GM18502 (cell line): Measurements from ENCODE around the gene UGGT1.
"Not testable (repeated sequence)": the region's sequence is repeated elsewhere in the genome, so short reads cannot be mapped to it uniquely, and the experiment has no call there.

ENCODE experiments used
- ATAC-seq: cut with Tn5 transposase; IDR thresholded peaks from one replicate; pipeline ENCODE4 v1.9.1; 2021; ENCODE audit warnings: mild to moderate bottlenecking; ENCODE audit not compliant: unreplicated experiment, poor library complexity

Gene UGGT1

DNA sequence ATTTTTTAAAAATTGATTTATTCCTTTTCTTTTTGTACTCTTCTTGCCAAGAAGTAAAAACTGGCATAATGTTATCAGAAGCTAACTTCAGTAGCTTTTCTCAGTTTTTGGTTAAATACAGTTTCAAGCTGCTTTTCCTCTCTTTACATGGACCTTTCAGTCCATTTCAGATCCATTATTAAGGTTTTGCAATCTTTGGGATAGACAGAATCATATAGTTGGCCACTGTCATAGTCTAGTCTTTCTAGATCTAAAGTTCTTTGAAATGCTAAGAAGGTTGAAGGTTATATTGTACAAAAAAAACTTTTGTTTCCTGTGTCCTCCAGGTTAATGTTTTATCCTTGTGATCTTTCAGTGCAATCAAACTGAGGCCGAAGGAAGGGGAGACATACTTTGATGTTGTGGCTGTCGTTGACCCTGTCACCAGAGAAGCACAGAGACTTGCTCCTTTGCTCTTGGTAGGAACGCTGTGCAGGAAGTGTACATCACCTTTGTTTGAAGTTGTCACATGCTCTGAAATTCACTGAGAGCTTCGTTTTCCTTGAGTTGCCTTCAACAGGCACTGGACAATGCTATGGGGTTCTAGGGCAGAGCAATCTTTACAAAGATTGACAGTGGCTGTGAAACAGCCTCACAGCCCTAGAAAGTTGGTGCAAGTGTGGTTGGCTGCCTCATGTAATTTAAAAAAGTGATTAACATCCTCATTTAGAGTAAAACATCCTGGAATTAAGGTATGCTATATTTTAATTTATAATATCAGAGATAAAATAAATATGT is 79.1 kb downstream of the UGGT1 start:
- ATAC-seq = no peak

DNA sequence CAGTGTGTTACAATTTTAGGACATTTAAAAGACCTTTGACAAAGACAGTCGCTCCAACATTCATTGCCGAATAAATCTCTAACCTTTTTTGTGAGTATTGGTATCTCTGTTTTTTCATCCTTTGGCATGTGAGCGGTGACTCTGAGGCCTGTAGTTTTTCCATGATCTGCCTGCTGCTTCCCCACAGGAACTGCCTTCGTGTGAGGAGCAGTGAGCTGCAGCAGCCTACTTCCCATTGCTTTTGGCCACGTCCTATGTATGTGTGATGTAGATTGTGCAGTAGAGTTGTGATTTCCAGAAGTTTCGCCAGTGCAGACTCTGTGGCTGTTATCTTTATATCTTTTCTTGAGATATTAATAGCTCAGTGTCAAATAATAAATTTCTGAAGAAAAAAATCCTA is 79.8 kb downstream of the UGGT1 start:
- ATAC-seq = no peak

DNA sequence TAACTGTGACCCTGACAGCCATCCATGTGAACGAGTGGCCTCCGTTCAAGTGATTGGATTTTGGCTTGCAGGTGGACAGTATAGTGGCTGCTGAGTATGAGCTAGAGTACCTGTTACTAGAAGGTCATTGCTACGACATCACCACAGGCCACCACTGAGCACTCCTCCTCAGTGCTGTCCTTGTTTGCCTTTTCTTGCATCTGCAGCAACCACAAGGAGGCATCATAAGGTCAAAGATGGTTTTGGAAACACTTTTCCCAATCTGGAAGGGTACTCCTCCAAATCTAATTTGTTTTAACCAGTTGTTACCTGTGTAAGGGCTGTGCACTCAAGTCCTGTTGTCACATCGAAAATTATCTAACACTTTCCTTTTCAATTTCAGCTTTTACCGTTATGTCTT is 81.2 kb downstream of the UGGT1 start:
- no peak for ATAC-seq

DNA sequence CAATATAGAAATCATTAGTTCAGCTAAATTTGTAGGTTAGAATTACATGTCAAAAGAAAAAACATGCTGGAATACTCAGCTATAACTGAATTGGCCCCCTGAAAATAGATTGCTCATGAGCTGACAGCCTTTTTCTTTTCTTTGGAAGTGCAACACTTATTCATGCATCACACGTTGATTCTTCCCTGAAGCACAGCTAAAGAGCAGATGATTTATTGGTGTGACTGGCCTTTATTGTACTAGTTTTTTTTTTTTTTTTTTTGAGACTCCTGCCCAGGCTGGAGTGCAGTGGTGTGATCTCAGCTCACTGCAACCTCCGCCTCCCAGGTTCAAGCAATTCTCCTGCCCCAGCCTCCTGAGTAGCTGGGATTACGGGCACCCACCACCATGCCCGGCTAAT is 83.1 kb downstream of the UGGT1 start:
- not testable (repeated sequence) for ATAC-seq

DNA sequence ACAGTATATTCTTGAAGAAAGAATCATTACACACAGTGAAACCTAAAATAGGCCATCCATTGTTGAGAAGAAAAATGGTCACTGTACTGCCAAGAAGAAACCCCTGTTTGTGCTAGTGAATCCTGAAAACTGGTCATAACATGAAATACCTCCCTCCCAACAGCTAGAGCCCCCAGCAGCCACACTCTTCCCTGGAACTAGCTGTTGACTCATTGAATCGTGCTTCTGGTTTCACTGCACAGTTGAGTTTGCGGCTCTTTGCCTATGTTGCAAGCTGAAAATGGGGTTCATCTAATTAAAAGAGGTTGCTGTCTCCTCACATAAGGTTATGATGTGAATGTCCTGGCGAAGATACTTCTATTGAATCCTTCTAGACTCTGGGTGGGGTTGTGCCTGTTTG is 86.3 kb downstream of the UGGT1 start:
- ATAC-seq = no peak

DNA sequence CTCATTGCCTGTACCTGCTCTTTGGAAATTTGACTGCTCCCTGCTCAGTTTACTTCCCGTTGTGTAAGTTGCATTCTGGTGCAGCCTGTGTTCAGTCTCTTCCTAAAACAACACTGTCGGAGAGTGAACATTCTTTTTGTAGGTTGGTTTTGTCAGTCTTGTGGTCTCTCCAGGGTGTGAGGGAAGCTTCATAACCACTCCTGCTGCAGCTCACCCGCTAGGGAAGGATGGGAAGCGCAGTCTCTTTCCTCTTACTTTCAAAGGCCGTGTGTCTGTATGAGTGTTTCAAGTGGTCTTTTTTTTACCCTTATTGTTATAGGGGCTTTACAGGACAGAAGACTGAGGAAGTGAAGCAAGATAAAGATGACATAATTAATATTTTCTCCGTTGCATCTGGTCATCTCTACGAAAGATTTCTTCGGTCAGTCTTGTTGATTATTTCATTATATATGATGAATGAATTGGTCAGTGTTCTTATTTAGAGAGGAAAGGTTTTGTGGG is 87.2 kb downstream of the UGGT1 start:
- no peak for ATAC-seq

DNA sequence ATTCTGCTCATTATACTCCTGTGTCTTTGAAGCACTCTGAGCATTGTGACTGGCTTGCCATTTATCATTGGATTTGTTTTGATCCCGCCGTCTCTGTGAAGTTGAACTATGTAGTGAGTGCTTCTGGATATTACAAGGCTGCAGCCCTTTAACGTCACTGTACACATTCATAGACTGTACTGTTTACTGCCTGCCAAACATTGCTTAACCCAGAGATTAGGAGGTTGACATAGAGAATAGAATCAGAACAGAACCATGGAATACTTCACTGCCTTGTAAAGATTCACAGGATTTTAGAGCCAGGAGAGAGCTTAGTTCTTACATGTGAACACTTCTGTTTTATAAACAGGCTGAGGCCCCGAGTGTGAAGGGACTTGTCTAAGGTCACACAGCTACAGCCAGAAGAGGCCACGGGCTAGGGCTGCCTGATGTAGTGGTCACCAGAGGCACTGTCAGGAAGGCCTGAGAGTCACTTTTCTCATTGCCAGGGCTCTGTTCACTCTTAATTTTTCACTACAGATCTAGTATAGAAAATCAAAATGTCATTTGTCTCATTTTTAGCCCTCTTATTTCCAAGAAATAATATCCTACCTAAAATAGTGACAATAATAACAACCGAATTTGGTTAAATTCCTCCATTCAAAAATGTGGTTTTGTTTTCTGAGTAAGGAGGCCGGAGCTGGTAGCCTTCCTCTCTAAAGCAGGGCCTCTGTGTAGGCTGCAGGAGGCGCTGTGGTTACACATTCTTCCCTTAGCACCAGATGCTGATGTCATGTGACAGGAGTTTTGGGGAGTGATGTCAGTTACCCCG is 87.9 kb downstream of the UGGT1 start:
- ATAC-seq = peak; percentile 81

DNA sequence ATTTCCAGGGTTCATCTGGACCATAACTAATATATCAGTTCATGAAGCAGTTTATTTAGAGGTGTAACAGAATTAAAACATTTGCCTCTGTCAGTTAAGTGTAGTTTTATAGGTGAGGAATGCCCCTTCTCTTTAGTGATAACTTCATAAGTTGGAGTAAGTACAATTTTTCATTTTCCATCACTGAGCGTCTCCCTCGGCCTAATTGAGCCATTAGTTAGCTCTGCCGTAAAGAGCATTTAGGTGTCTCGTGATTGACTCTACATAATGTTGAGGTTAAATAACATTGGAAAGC is 88.4 kb downstream of the UGGT1 start:
- ATAC-seq = no peak

DNA sequence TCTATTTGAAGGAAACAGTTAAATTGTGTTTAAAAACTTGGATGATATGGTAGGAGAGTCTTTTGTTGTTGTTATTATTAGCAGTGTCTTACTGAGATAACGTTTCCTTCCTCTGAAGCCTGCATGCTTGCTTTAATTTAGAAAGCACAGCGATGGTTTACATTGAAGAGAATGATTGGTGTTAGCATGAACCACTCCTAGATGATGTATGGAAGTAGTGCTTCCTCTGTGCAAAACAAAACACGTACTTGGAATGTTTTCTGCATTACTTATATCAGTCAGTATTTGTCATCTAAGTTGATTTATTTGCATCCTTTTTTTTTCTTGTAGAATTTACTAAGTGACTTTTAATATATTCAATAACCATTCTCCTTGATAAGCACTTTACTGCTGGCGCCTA is 89.0 kb downstream of the UGGT1 start:
- no peak for ATAC-seq

DNA sequence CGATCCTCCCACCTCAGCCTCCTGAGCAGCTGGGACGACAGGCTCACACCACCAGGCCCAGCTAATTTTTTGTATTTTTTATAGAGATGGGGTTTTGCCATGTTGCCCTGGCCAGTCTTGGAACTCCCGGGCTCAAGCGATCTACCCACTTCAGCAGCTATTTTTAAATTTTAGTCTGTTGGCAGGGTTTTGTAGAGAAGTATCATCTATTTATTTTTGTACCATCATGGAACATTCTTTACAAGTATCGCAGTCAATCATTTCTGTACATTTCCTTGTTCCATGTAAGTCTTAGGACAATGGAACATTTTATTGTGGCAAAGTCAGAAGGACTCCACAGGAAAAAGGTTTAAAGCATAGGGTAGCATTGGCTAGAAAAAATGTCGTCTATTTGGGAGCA is 94.6 kb downstream of the UGGT1 start:
- no peak for ATAC-seq

DNA sequence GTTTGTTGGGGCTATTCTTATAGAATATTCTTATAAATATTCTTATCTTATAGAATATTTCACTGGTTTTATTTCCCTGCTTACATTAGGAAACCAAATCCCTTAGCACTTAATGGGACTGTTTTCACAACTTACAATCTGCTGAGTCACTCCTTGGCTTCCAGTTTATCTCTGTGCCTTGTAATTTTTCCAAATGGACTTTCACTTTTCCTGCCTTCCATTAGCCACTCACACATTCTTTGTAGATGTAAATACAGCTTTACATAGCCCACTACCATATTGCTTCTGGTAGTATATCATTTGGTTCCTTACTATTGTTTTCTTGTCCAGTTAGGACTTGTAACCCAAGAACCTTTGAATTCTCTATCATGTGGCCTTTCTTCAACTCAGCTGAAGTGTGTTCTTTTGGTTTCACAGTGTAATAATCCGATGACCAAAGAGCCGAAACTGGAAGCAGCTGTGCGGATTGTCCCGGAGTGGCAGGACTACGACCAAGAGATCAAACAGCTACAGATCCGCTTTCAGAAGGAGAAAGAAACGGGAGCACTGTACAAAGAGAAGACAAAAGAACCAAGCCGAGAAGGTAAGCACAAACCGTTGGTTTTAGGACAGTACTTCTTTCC is 96.1 kb downstream of the UGGT1 start:
- ATAC-seq = no peak

DNA sequence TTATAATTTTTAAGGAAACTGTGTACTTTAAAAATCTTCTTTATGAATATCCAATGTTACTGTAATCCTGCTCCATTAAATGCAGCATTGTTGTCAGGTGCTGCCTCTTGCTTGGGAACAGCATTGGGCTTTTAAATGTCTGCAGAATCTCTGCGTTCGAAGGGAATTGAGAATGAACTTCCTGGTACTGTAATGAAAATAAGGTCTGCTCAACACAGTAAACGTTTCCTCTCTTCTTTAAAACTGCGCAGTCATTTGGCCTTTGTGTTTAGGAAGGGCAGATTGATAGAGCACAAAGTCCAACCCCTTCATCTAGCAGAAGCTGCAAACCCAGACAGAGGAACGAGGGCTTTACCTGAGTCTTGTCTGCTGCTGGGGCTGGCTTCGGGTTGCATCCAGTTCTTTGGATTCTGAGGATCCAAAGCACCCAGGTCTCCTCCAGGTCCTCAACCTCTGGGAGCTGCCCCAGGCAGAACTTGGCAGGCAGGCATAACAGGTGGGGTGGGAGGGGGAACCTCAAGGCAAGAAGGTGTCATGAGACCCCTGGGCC is 104.5 kb downstream of the UGGT1 start:
- ATAC-seq = no peak

DNA sequence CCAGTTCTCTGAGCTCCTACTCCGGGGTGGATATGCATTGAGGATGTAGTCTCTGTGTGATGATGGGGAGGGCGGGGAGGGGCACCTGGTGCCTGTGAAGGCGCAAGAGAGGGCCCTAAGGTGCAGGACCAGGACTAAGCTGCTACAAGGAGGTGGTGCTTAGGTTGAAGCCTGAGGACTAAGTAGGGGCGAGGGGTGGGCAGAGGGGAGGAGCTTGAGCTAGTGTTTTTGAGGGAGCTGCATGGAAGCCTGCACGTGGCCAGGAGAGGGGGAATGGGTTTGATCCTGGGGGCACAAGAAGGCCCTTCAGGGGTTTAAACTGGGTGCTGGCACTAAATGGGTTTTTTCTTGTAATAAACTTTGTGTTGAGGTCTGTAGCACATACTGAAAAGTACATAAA is 105.0 kb downstream of the UGGT1 start:
- peak; percentile 16 for ATAC-seq

DNA sequence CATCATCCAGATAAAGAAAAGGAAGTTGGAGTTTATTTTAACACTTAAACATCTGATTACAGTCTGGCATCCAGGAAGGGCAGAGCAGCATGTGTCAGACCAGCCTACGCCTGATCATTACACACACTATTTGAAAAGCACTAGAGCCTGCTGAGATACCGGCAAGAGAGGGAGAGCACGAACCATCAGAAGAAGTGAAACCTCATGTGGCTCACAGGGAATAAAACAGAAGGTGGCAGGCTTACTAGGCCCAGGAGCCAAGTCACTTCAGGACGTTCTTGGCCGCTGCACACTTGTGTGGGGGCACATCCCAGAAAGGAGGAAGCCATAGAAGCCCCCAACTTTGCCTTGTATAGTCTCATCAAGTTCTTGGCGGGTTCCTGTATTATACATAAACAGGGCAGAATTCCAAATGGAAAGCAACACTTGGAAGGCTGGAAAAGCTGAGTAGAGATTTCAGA is 105.5 kb downstream of the UGGT1 start:
- peak; percentile 65 for ATAC-seq

DNA sequence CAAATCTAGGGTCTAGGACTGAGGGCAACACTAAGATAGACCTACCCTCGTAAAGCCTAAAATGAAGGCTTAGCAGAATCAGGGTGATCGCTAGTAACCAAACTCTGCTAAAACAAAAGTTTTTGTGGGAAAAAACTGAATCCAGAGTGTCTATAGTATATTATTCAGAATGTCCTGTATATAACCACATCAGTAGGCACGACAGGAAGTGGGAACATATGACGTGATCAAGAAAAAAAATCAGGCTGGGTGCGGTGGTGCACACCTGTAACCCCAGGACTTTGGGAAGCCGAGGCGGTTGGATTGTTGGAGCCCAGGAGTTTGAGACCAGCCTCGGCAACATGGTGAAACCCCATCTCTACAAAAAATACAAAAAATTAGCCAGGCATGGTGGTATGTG is 106.1 kb downstream of the UGGT1 start:
- no peak for ATAC-seq

DNA sequence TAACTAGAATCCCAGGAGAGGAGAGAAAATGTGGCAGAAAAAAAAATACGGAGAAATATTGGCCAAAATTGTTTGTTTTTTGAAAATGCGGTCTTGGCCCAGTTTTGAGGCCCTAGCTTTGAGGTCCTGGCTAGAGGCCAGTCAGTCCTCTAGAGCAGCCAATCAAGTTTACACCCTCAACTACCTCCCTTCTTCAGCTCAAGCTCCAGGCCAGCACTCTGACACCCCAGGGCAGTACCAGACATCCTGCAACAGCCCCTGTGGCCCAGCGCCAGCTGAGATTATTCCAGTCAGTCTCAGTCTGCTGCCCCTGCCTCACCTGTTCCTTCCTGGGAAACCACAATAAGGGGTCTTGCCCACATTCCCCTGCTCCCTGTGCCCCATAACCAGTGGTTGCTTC is 107.7 kb downstream of the UGGT1 start:
- ATAC-seq = no peak

DNA sequence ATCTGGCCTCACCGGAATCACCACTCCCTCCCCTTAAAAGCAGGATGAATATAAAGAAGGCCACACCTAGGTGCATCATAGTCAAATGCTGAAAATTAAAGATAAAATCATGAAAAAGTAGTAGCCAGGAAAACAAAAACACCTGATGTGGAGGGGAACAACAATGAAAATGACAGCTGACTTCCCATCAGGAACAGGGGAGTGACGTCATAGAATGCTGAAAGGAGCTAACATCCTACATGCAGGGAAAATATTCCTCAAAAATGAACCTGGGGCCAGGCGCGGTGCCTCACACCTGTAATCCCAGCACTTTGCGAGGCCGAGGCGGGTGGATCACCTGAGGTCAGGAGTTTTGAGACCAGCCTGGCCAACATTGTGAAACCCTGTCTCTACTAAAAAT is 108.1 kb downstream of the UGGT1 start:
- no peak for ATAC-seq

DNA sequence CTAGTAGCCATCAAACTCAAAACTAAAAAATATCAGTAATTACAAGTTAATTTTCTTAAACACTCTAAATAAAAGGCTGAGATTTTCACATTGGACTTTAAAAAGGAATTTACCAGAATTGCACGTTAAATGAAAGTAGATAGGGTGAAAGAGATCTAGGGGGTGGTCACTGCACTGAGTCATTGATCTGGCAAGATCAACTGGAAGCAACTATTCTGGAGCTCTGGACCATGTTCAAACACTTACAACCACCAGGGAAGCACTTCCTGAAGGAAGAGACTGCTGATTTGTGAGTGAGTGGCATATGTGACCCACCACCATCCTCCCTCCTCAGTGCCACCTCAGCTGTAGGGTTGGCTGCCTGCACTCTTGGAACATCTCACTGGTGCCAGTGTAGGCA is 111.8 kb downstream of the UGGT1 start:
- ATAC-seq = no peak

DNA sequence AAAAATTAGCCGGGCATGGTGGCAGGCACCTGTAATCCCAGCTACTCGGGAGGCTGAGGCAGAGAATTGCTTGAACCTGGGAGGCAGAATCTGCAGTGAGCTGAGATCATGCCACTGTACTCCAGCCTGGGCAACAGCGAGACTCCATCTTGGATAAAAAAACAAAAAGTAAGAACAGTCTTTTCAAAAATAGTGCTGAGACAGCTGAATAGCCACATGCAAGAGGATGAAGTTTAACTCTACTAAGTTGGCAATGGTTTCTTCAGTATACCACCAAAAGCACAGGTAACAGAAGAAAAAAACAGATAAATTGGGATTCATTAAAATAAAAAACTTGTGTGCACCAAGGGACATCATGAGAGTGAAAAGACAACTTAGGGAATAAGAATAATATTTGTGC is 115.2 kb downstream of the UGGT1 start:
- ATAC-seq = no peak

DNA sequence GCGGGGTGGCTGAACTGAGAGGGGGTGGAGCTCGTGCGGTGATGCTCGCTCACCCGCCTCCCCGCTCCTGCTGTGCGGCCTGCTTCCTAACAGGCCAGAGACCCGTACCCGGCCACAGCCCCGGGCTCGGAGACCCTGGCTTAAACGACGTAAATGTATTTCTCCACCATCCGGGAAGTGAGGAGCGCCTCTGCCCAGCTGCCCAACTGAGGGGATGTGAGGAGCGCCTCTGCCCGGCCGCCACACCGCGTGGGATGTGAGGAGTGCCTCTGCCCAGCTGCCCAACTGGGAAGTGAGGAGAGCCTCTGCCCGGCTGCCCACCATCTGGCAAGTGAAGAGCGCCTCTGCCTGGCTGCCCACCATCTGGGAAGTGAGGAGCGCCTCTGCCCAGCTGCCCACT is 117.0 kb downstream of the UGGT1 start:
- ATAC-seq = no peak
